ENCODE measurements around the gene PQBP1.

Gene PQBP1

GRCh38 chrX:48934581-48935300, 37.0 kb downstream of the PQBP1 start:
- Histone ChIP-seq H3K36me3 (peaks cover 14% of the 10 kb centered on the region), H3K9me3 (ENCODE audit: severe bottlenecking) (no peaks in the 10 kb centered on the region), H3K27ac (no peak overlapping the region), H3K27me3 (ENCODE audit: insufficient read depth, low read depth, severe bottlenecking) (no peaks in the 10 kb centered on the region), H3K4me3 (ENCODE audit: low read depth, low read length) (no peak overlapping the region)
- no peak for DNase-seq
- no peak for TF ChIP-seq CTCF (IDR thresholded peaks at IDR 0.05; ENCODE audit: low read depth, low read length)

DNA sequence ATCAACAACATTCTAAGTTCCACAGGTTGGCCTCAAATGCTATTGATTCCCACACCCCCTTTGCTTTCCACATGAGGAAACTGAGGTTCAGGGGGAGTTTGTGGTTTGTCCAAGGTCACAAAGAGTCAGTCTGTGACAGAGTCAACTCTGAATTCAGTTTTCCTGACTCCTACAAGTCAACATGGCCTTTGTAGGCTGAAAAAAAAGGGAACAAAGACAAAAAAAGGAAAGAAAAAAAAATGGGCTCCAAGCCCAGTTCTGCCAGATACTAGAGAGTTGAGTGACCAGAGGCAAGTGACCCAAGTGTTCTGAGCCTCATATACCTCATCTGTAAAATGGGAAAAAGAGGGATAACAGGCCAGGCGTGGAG, 37.6 kb downstream of the PQBP1 start:
- Histone ChIP-seq H3K9me3 (ENCODE audit: severe bottlenecking) (no peaks in the 10 kb centered on the region), H3K36me3 (peaks cover 12% of the 10 kb centered on the region), H3K4me3 (ENCODE audit: low read depth, low read length) (no peak overlapping the region), H3K27me3 (ENCODE audit: insufficient read depth, low read depth, severe bottlenecking) (no peaks in the 10 kb centered on the region), H3K27ac (no peak overlapping the region)
- no peak for DNase-seq
- TF ChIP-seq CTCF (IDR thresholded peaks at IDR 0.05; ENCODE audit: low read depth, low read length) = no peak

- H3K9me3 ChIP-seq (ENCODE audit: severe bottlenecking) = no peaks in the 10 kb centered on the region
- peaks cover 12% of the 10 kb centered on the region for H3K36me3 ChIP-seq
- no peak for DNase-seq
- H3K4me3 ChIP-seq (ENCODE audit: low read depth, low read length) = no peak overlapping the region
- H3K27me3 ChIP-seq (ENCODE audit: insufficient read depth, low read depth, severe bottlenecking) = no peaks in the 10 kb centered on the region
- H3K27ac ChIP-seq = no peak overlapping the region
- TF ChIP-seq CTCF (IDR thresholded peaks at IDR 0.05; ENCODE audit: low read depth, low read length) = no peak
Measured at GRCh38 chrX:48936429-48937053, 38.8 kb downstream of the PQBP1 start.

GRCh38 chrX:48937054-48937907, 39.6 kb downstream of the PQBP1 start:
- Histone ChIP-seq H3K36me3 (peaks cover 12% of the 10 kb centered on the region), H3K9me3 (ENCODE audit: severe bottlenecking) (no peaks in the 10 kb centered on the region), H3K4me3 (ENCODE audit: low read depth, low read length) (no peak overlapping the region), H3K27me3 (ENCODE audit: insufficient read depth, low read depth, severe bottlenecking) (no peaks in the 10 kb centered on the region), H3K27ac (no peak overlapping the region)
- no peak for DNase-seq
- TF ChIP-seq CTCF (IDR thresholded peaks at IDR 0.05; ENCODE audit: low read depth, low read length) = peak; percentile 46; the same call in 1 of the 2 replicates

DNA sequence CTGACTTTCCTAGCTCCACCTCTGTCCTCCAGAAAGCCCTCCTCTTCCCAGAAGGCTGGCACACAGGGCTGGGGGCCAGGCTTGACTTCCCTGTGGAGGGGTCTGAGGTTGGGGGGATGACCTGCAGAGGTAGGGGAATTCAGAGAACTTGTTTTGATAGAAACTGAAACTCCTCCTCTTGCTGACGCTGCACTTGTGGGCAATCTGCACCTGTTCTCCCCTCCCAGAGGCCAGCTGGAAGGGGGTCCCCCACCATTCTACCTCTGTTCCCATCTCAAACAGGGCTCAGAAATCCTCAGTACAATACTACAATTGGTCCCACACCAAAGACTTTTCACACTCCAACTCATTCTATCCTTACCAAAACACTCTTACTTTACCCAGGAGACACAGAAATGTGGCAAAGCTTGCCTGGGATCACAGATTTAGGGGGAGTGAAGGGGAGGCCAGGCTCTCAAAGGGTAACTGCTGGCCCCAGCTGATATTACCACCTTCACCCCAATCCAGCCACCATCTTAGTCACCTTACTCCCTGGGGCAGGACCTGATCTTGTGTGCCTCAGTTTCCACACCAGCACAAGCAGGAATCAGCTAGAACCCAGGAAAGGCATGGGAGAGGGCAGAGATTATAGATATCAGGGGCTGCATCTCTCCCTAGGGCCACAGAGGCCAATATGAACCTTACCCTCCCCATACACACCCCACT, 41.1 kb downstream of the PQBP1 start:
- Histone ChIP-seq H3K27ac (no peak overlapping the region), H3K4me3 (ENCODE audit: low read depth, low read length) (no peak overlapping the region), H3K9me3 (ENCODE audit: severe bottlenecking) (no peaks in the 10 kb centered on the region), H3K36me3 (peaks cover 14% of the 10 kb centered on the region), H3K27me3 (ENCODE audit: insufficient read depth, low read depth, severe bottlenecking) (no peaks in the 10 kb centered on the region)
- no peak for TF ChIP-seq CTCF (IDR thresholded peaks at IDR 0.05; ENCODE audit: low read depth, low read length)
- no peak for DNase-seq
